HG03442 (cell line): ENCODE measurements around the gene LMLN.
"Not testable (repeated sequence)": the region's sequence is repeated elsewhere in the genome, so short reads cannot be mapped to it uniquely, and the experiment has no call there.

ENCODE experiments used
- ATAC-seq: cut with Tn5 transposase; IDR thresholded peaks from one replicate; pipeline ENCODE4 v1.9.1; 2021; ENCODE audit warnings: mild to moderate bottlenecking, moderate library complexity; ENCODE audit not compliant: unreplicated experiment

The LMLN gene

GRCh38 chr3:197959891-197960693, at the start of gene LMLN:
Gene LMLN (plus strand): TSS chr3:197960217. CDS start chr3:197960246, 29 bp downstream.
- ATAC-seq = peak; percentile 96

DNA sequence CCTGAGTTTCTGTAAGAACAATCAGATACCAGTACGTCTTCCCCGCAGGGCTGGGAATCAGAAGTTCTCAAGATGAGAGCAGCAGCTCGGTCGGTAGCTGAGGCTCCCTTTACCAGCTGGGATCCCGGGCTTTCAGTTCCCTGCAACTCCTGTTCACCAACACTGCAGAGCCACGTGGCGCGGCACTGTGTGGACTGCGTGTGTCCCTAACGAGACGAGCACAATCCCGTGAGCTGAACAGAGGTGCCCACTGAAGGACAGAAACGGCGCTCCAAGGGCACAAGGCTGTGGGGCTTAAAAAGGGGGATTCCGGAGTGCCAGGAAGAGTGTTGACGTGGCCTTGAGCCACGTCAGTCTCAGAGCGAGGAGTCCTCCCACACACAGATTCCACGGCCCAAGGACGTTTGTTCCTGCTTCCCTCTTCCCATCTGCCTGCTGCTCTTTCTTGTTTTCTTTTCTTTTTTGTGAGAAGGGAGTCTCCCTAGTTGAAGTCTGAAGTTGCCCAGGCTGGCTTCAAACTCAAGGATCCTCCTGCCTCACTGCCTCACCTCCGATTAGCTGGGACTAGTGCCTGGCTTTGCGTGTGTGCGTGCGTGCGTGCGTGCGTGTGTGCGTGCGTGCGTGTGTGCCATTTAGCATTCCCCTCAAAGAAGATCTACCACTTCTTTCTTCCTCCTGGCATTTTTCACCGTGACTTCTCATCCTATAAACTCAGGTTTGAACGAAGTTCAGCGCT, 47.1 kb upstream of the LMLN start:
- no peak for ATAC-seq

GRCh38 chr3:197913641-197914380, 46.2 kb upstream of the LMLN start:
- ATAC-seq = no peak

DNA sequence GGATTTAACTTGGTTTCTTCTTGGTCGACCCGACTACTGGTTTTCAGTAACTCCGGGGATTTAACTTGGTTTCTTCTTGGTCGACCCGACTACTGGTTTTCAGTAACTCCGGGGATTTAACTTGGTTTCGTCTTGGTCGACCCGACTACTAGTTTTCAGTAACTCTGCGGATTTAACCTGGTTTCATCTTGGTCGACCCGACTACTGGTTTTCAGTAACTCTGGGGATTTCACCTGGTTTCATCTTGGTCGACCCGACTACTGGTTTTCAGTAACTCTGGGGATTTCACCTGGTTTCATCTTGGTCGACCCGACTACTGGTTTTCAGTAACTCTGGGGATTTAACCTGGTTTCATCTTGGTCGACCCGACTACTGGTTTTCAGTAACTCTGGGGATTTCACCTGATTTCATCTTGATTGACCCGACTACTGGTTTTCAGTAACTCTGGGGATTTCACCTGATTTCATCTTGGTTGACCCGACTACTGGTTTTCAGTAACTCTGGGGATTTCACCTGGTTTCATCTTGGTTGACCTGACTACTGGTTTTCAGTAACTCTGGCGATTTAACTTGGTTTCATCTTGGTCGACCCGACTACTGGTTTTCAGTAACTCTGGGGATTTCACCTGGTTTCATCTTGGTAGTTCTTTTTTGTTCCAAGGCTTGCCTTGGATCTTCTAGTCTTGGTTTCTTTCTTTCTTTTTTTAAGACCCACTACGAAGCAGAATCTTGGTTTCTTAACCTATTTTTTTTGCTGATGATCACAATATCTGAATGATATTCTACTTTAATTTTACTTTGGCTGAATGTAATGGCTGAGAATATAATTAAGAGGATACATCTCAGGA, 38.4 kb upstream of the LMLN start:
- not testable (repeated sequence) for ATAC-seq

- no peak for ATAC-seq
Measured at GRCh38 chr3:197926418-197926817, 33.6 kb upstream of the LMLN start.

DNA sequence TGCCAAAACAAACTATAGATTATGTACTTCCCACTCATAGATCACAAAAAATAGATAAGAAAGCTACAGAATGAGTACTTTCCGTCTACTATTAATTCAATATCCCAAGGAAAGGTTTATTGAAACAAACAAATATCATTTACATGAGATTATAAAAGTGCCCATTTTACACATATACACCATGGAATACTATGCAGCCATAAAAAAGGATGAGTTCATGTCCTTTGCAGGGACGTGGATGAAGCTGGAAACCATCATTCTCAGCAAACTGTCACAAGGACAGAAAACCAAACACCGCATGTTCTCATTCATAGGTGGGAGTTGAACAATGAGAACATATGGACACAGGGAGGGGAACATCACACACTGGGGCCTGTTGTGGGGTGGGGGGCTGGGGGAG, 32.4 kb upstream of the LMLN start:
- ATAC-seq = not testable (repeated sequence)

GRCh38 chr3:197936819-197937384, 23.1 kb upstream of the LMLN start:
- ATAC-seq = no peak

- no peak for ATAC-seq
Measured at GRCh38 chr3:197940745-197941384, 19.2 kb upstream of the LMLN start.

DNA sequence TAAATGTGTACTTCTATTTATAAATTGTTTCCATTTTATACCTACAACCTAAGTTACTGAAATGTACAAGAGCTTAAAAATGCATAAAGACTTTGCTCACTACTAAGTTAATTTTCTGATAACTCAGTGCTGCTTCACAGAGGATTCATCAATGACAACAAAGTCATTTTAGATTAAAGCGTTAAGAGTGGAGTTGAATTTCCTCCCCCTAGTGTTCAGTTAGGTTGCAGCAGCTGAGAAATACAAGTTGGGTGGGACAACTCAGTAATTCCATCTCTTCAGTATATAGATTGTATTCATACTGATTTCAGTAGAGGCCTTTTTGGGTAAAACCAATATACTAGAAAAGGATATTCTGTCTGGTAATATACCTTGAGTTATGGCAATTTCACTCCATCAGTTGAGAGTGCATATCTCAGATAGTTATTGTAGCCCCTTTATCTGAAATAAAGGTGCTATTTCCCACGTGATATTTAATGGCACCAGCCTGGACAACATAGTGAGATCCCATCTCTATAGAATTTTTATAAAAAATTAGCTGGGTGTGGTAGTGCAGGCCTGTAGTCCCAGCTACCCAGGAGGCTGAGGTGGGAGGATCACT, 17.0 kb upstream of the LMLN start:
- ATAC-seq = no peak

- ATAC-seq = no peak
Measured at GRCh38 chr3:197949191-197949777, 10.7 kb upstream of the LMLN start.

GRCh38 chr3:197949778-197950676, 10.0 kb upstream of the LMLN start, which contains the start of gene RPL35A:
Gene RPL35A (plus strand): TSS chr3:197950190. CDS start chr3:197950968, 778 bp downstream.
- ATAC-seq = peak; percentile 91

DNA sequence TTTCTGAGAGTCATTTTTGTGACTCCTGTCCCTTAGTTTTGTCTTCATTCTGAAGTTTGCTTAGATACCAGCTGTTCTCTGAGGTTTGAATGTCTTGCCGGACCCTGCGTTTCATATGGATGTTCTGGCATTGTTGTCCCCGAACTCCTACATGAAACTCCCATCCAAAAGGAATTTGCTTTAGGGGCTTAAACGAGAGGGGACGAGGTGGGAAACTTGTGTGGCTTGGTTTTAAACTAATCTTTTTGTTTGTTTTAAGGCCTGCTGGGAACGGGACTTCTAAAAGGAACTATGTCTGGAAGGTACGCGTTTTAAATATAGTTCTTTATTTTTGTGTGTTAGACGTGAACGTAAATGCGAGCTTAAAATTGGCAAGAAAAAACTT, 9.3 kb upstream of the LMLN start:
- no peak for ATAC-seq

DNA sequence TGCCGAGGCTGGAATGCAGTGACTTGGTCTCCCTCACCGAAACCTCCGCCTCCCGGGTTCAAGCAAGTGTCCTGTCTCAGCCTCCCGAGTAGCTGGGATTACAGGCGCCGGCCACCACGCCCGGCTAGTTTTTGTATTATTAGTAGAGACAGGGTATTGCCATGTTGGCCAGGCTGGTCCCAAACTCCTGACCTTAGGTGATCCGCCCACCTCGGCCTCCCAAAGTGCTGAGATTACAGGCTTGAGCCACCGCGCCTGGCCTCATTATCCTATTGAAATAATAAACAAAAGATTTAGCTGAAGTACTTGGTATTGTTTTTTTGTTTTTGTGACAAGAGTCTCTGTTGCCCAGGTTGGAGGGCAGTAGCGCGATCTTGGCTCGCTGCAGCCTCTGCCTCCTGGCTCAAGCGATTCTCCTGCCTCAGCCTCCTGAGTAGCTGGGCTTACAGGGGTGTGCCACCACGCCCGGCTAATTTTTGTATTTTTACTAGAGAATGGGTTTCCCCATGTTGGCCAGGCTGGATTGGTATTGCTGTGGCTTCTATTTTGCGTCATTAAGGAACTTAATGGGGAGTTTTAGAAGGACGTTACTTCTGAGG, 8.5 kb upstream of the LMLN start:
- ATAC-seq = no peak

- no peak for ATAC-seq
Measured at GRCh38 chr3:197952440-197952839, 7.6 kb upstream of the LMLN start.

DNA sequence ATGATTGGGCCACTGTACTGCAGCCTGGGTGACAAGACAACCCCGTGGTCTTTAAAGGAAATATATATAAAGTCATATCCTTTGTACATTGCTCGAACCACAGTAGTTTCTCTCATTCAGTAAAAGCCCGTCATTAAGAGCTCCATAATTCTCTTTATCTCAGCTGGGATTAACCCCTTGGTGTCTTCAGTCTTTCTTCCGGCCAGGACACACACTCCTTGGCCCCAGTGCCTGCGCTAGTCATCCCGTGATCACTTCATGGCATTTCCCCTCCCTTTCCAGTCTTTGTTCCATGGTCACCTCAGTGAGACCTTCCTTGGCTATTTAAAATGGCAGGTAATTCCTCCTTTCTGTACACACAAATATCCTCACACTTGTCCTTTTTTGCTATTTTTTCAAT, 6.7 kb upstream of the LMLN start:
- ATAC-seq = no peak

GRCh38 chr3:197953881-197954280, 6.1 kb upstream of the LMLN start:
- ATAC-seq = no peak

DNA sequence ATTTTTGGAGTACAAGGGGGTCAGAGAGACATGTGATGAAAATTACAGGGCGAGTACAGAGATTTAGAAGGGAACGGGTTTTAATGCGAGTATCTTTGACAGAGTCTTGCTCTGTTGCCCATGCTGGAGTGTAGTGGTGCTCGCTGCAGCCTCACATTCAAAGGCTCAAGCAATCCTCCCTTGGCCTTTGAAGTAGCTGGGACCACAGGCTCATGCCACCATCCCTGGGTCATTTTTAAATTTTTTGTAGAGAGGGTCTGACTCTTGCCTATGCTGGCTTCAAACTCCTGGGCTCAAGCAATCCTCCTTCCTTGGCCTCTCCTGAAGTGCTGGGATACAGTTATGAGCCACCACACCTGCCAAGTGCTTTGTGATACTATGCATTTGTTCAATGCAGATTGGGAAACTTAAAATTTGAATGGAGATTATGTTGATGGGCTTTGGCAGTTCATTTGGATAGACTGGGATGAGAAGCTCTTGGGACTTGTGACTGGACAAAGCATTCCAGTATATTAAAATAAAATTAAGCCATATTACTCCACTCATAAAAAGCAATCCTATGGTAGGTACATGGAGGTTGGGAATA, 4.0 kb upstream of the LMLN start:
- no peak for ATAC-seq
